Heart left ventricle (tissue), 16 donors: Measurements from ENCODE around the gene POU2AF2. TPM values are rescaled to one million over a fixed set of nuclear protein-coding genes. Genes with fewer than 3 reads are reported as not detected.
"Not testable (repeated sequence)": the region's sequence is repeated elsewhere in the genome, so short reads cannot be mapped to it uniquely, and the experiment has no call there.

Experiments used
- ATAC-seq, 4 donors: fragments of 200-7000 bp; cut with Tn5 transposase; one replicate each; pipeline ENCODE4 v1.9.1; 2020 to 2022; ENCODE audit warnings: moderate library complexity in 4 of 4, mild to moderate bottlenecking in 3 of 4, moderate number of reproducible peaks in 1 of 4
- DNase-seq, 5 donors: peaks; one replicate each; pipeline ENCODE4 v3.0.0-alpha.2; 2020
- H3K27ac ChIP-seq, 12 donors: fragments of 200-600 bp; sonication (generic) in 4 of 12; one replicate each; pipeline versions ENCODE4 v1.5.0 to v1.8.0; 2016 to 2022; ENCODE audit warnings: mild to moderate bottlenecking in 2 of 12
- H3K27me3 ChIP-seq, 9 donors: fragments of 200-600 bp; sonication (generic) in 2 of 9; one replicate each; pipeline versions ENCODE4 v1.5.1 to v1.8.0; 2016 to 2022; ENCODE audit warnings: mild to moderate bottlenecking in 3 of 9
- H3K36me3 ChIP-seq, 9 donors: fragments of 200-600 bp; sonication (generic) in 2 of 9; one replicate each; pipeline versions ENCODE4 v1.5.0 to v1.8.0; 2018 to 2022; ENCODE audit warnings: mild to moderate bottlenecking in 2 of 9
- H3K4me1 ChIP-seq, 12 donors: fragments of 200-600 bp; sonication (generic) in 4 of 12; one replicate each; pipeline versions ENCODE4 v1.5.0 to v1.8.0; 2016 to 2022; ENCODE audit warnings: mild to moderate bottlenecking in 3 of 12
- H3K4me3 ChIP-seq, 12 donors: fragments of 200-600 bp; sonication (generic) in 4 of 12; one replicate each; pipeline versions ENCODE4 v1.5.0 to v1.8.0; 2017 to 2022; ENCODE audit warnings: mild to moderate bottlenecking in 9 of 12, moderate library complexity in 4 of 12
- H3K9me3 ChIP-seq, 12 donors: fragments of 200-600 bp; sonication (generic) in 4 of 12; one replicate each; pipeline versions ENCODE4 v1.5.0 to v1.8.0; 2016 to 2022; ENCODE audit warnings: mild to moderate bottlenecking in 1 of 12
- POLR2A ChIP-seq, 2 donors: fragments of 450-650 bp; IDR thresholded peaks; one replicate each; pipeline ENCODE4 v1.6.1; 2017; ENCODE audit warnings: antibody characterized with exemption in 2 of 2, mild to moderate bottlenecking in 2 of 2, moderate library complexity in 2 of 2
- WGBS, 4 donors: extraction: QIAGEN DNeasy Blood & Tissue Kit in 2 of 4; methylation state at CpG; one replicate each; pipeline versions ENCODE4 v1.1.5 to v1.1.7; 2013 to 2018; 5-methylcytosine and 5-hydroxymethylcytosine counted together
- intact Hi-C, 10 donors: fragments of 100-400 bp; cut with DNase I; formaldehyde crosslinking; loops; one replicate each; pipeline versions ENCODE4 v1.11.1 to v1.14.2; 2022
- polyA plus RNA-seq, 2 donors: library from polyadenylated mRNA; stranded (reverse); fragments of 200-250 nt; gene quantifications; one replicate each; pipeline ENCODE4 v1.2.3, GENCODE V29; 2013
- total RNA-seq, 9 donors: library from RNA; depleted of rRNA in 2 of 9; stranded (reverse); fragments of >200 nt in 2 of 9; fragmentation: NEBNext Ultra II Directional in 3 of 9; extraction: Animal tissue kit (Norgen Biotek cat#: 25700) in 3 of 9; gene quantifications; one replicate each; pipeline versions ENCODE4 v1.1.0 to v1.2.4, GENCODE V29; 2016 to 2023
- TF ChIP-seq, protein P1 (sequence below), 12 donors: fragments of 200-600 bp; sonication (generic) in 4 of 12; IDR thresholded peaks; one replicate each; pipeline versions ENCODE4 v1.5.0 to v1.8.0; 2018 to 2022; ENCODE audit warnings: antibody characterized with exemption in 12 of 12, mild to moderate bottlenecking in 5 of 12
- donor health status: ischemic (EF 13 %, LVEDD 7.1; RV severe dilation, severe dysfunction).
- donor health status: healthy with polysubstance abuse.
- donor health status: DM: no; HTN: yes; CAD: no.
- donor health status: DM: no; HTN: no; CAD: no.
- donor health status: ischemic (EF 25% LVEDD 6.9; RV normal size, moderate dysfunction).
- donor health status: ischemic (EF 25% LVEDD 5.7; RV mildly dilated, moderate dysfunction).
- donor health status: healthy.
- donor health status: DM: yes; HTN: yes; CAD: no.
- donor health status: ischemic (EF 35%, LVEDD 5.7; RV mildly dilated, moderate dysfunction).
- donor health status: nonischemic (EF 11% LVEDD 7.7; RV severe dilation, severe dysfunction).
- donor health status: DM: yes; HTN: yes; CAD: no.
- donor health status: PGD.
- donor health status: ischemic (EF 29% LVEDD 5.4; RV normal size, mild dysfunction).
- donor health status: nonischemic (EF 23%, LVEDD 6.1; RV moderate dilation, normal function).

Gene POU2AF2
- total and polyA plus RNA-seq, 11 donors = not detected

DNA sequence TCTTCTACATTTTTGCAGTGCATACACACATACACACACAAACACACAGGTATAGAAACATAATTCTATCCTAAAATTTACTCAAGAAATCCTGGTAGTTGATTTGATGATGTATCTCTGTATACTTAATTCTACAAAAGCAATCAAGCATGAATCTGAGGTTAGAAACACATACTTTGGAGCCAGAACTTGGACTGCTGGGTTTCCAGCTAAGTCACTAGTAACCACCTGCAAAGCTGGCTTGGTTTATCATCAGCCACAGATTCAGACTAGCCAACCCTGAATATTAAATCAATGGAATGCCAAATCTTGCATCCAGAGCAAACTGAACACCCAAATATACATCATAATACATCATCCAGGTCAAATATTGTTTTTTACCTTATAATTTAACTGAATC is 24.8 kb upstream of the POU2AF2 start:
- TF ChIP-seq, protein P1, sequence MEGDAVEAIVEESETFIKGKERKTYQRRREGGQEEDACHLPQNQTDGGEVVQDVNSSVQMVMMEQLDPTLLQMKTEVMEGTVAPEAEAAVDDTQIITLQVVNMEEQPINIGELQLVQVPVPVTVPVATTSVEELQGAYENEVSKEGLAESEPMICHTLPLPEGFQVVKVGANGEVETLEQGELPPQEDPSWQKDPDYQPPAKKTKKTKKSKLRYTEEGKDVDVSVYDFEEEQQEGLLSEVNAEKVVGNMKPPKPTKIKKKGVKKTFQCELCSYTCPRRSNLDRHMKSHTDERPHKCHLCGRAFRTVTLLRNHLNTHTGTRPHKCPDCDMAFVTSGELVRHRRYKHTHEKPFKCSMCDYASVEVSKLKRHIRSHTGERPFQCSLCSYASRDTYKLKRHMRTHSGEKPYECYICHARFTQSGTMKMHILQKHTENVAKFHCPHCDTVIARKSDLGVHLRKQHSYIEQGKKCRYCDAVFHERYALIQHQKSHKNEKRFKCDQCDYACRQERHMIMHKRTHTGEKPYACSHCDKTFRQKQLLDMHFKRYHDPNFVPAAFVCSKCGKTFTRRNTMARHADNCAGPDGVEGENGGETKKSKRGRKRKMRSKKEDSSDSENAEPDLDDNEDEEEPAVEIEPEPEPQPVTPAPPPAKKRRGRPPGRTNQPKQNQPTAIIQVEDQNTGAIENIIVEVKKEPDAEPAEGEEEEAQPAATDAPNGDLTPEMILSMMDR (IDR thresholded peaks at IDR 0.05) = no peak
- no peak for TF ChIP-seq POLR2A (IDR thresholded peaks at IDR 0.05)
- intact Hi-C loops = loop anchor here in 3 of 10 donors (10.0 kb wide), 2 partner anchors 756 to 766 kb away; no protein-coding TSS in a partner anchor

DNA sequence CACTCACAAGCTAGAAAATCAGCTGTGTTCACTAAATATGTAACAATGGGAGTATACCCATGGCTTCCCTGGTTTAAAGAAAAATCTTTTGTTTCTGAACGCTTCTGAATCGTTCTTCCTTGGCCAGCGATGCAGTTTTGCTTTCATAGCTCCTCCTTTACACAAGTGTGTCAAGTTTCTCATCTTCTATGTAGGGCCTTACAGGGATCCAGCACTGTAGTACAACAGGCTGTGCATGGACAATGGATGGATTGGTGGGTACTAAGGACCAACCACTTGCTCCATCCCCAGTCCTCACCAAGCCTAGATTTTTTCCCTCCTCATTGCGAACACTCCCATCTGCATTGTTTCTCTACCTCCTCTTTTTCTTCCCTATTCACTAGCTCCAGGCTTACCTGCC is 24.3 kb upstream of the POU2AF2 start:
- 83 to 87% (median 86%) methylated on average over 4 of the region's 4 CpGs for WGBS, 4 donors
- no peak overlapping the region for H3K4me3 ChIP-seq
- intact Hi-C loops = loop anchor here in 3 of 10 donors (10.0 kb wide), 2 partner anchors 756 to 766 kb away; no protein-coding TSS in a partner anchor
- peaks cover 0 to 19% (median 2%) of the 10 kb centered on the region in 12 donors for H3K9me3 ChIP-seq
- H3K36me3 ChIP-seq = no peaks in the 10 kb centered on the region
- H3K27ac ChIP-seq = no peak overlapping the region
- TF ChIP-seq POLR2A (IDR thresholded peaks at IDR 0.05) = no peak
- TF ChIP-seq, protein P1 (IDR thresholded peaks at IDR 0.05) = no peak
- ATAC-seq (no peak), DNase-seq (no peak)
- peaks cover 0 to 5% (median 0%) of the 10 kb centered on the region in 9 donors for H3K27me3 ChIP-seq
- no peaks in the 10 kb centered on the region for H3K4me1 ChIP-seq

More for the DNA sequence above, 24.8 kb upstream of the POU2AF2 start:
- no peaks in the 10 kb centered on the region for H3K36me3 ChIP-seq
- H3K4me3 ChIP-seq = no peak overlapping the region
- H3K27ac ChIP-seq = no peak overlapping the region
- peaks cover 0 to 19% (median 2%) of the 10 kb centered on the region in 12 donors for H3K9me3 ChIP-seq
- peaks cover 0 to 5% (median 0%) of the 10 kb centered on the region in 9 donors for H3K27me3 ChIP-seq
- no peaks in the 10 kb centered on the region for H3K4me1 ChIP-seq
- DNase-seq (no peak), ATAC-seq (no peak)

DNA sequence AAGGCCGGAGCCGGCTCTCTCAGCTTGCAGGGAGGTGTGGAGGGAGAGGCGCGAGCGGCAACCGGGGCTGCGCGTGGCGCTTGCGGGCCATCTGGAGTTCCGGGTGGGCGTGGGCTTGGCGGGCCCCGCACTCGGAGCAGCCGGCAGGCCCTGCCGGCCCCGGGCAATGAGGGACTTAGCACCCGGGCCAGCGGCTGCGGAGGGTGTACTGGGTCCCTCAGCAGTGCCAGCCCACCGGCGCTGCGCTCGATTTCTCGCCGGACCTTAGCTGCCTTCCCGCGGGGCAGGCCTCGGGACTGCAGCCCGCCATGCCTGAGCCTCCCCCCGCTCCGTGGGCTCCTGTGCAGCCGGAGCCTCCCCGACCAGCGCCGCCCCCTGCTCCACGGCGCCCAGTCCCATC is 23.6 kb upstream of the POU2AF2 start:
- ATAC-seq, DNase-seq, H3K4me3 ChIP-seq, H3K27me3 ChIP-seq, H3K36me3 ChIP-seq, H3K4me1 ChIP-seq, H3K27ac ChIP-seq: not testable (repeated sequence)
- 89 to 94% (median 90%) methylated on average over 32 to 39 of the region's 39 CpGs; no CpG with 5 or more reads in 1 of the 4 donors for WGBS, 4 donors
- intact Hi-C loops = loop anchor here in 3 of 10 donors (10.0 kb wide), 2 partner anchors 757 to 767 kb away; no protein-coding TSS in a partner anchor
- peaks cover 0 to 19% (median 2%) of the 10 kb centered on the region in 12 donors for H3K9me3 ChIP-seq

DNA sequence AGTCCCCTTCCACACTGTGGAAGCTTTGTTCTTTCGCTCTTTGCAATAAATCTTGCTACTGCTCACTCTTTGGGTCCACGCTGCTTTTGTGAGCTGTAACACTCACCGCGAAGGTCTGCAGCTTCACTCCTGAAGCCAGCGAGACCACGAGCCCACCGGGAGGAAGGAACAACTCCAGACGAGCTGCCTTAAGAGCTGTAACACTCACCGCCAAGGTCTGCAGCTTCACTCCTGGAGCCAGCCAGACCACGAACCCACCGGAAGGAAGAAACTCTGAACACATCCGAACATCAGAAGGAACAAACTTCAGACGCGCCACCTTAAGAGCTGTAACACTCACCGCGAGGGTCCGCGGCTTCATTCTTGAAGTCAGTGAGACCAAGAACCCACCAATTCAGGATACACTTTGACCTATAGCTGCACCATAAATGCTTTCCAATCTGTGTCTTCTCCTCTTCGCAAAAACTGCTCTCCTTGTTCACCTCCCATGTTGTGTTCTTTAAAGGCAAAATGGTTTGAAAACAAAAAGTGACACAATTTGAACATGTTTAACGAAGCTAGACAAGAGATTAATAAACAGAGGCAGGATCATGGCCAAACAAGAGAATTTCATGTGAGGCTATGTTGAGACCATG is 22.6 kb upstream of the POU2AF2 start:
- DNase-seq, H3K36me3 ChIP-seq, H3K27ac ChIP-seq, H3K4me3 ChIP-seq, ATAC-seq, H3K27me3 ChIP-seq, H3K4me1 ChIP-seq: not testable (repeated sequence)
- peaks cover 0 to 13% (median 0%) of the 10 kb centered on the region in 12 donors for H3K9me3 ChIP-seq
- intact Hi-C loops = loop anchor here in 3 of 10 donors (10.0 kb wide), 2 partner anchors 758 to 768 kb away; no protein-coding TSS in a partner anchor
- WGBS, 4 donors = 80 to 96% (median 87%) methylated on average over 18 to 20 of the region's 20 CpGs

DNA sequence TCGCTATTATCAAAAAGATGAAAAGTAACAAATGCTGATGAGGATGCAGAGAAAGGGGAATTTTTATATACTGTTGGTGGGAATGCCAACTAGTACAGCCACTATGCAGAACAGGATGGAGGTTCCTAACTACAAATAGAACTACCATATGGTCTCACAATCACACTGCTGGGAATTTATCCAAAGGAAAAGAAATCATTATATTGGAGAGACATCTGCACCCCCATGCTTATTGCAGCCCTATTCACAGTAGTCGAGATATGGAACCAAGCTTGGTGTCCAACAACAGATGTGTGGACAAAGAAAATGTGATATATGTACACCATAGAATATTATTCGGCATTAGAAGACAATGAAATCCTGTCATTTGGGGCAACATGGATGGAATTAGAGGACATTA is 19.6 kb upstream of the POU2AF2 start:
- H3K9me3 ChIP-seq = peaks cover 0 to 13% (median 0%) of the 10 kb centered on the region in 12 donors
- peaks cover 0 to 5% (median 0%) of the 10 kb centered on the region in 12 donors for H3K4me1 ChIP-seq
- ATAC-seq (no peak), DNase-seq (no peak)
- intact Hi-C loops = loop anchor here in 5 of 10 donors (5.0 to 10.0 kb wide), 4 partner anchors 761 to 774 kb away; no protein-coding TSS in a partner anchor
- H3K27me3 ChIP-seq = peaks cover 0 to 4% (median 0%) of the 10 kb centered on the region in 9 donors
- WGBS, 4 donors = 46 to 64% (median 56%) methylated on average over 3 of the region's 3 CpGs
- no peak overlapping the region for H3K27ac ChIP-seq
- TF ChIP-seq POLR2A (IDR thresholded peaks at IDR 0.05) = no peak
- TF ChIP-seq, protein P1 (IDR thresholded peaks at IDR 0.05) = no peak
- H3K4me3 ChIP-seq = no peak overlapping the region
- H3K36me3 ChIP-seq = no peaks in the 10 kb centered on the region
